ENCODE results near the gene GRAMD1C. TPM values are rescaled to one million over a fixed set of nuclear protein-coding genes. Genes with fewer than 3 reads are reported as not detected.
A peak's percentile ranks its signal among the peaks of the same experiment; 100 is the strongest.

The GRAMD1C gene
- total RNA-seq, 2 experiments from 2014 or later: 0.22 to 0.55 TPM

- no peaks in the 10 kb centered on the region for H3K36me3 Mint-ChIP-seq (ENCODE audit: low read depth)
- ATAC-seq (ENCODE audit: poor library complexity): no peak
- intact Hi-C loops (cut with DNase I, micrococcal nuclease): no loop called here
- no peak overlapping the region for H3K4me3 Mint-ChIP-seq
- peaks cover 7% of the 10 kb centered on the region for H3K4me1 Mint-ChIP-seq (ENCODE audit: low read depth)
- no peak for TF ChIP-seq CTCF (IDR thresholded peaks at IDR 0.05)
- no peaks in the 10 kb centered on the region for H3K9me3 Mint-ChIP-seq
- H3K27me3 ChIP-seq (ENCODE audit: control insufficient read depth in 1 of 2, insufficient read depth in 2 of 2, low read length in 2 of 2): no peaks in the 10 kb centered on the region
- H3K36me3 ChIP-seq (ENCODE audit: insufficient read depth, low read length): no peaks in the 10 kb centered on the region
- H3K4me3 ChIP-seq (ENCODE audit: low read length): no peak overlapping the region
- H3K9me3 ChIP-seq (ENCODE audit: control insufficient read depth in 1 of 2, insufficient read depth in 1 of 2, low read length in 2 of 2): no peaks in the 10 kb centered on the region
- no peaks in the 10 kb centered on the region for H3K27me3 Mint-ChIP-seq
- no peak overlapping the region for H3K27ac Mint-ChIP-seq
- ChIA-PET CTCF (no interaction called here), POLR2A (interaction anchor here (1.1 kb wide), 1 partner anchor 10 kb away, joined by 3 read pairs; no protein-coding TSS in a partner anchor)
- no peaks in the 10 kb centered on the region for H3K4me1 ChIP-seq (ENCODE audit: insufficient read depth, low read length)
- no peak overlapping the region for H3K27ac ChIP-seq (ENCODE audit: low read depth in 1 of 2, low read length in 2 of 2)
- DNase-seq: no peak
Observed at GRCh38 chr3:113896930-113897329, 58.3 kb downstream of the GRAMD1C start.

- POLR2A ChIA-PET: no interaction called here
- CTCF ChIA-PET: no interaction called here
- H3K4me1 Mint-ChIP-seq (ENCODE audit: low read depth): peaks cover 7% of the 10 kb centered on the region
- no peaks in the 10 kb centered on the region for H3K36me3 Mint-ChIP-seq (ENCODE audit: low read depth)
- no peak overlapping the region for H3K27ac ChIP-seq (ENCODE audit: low read depth in 1 of 2, low read length in 2 of 2)
- no peaks in the 10 kb centered on the region for H3K9me3 Mint-ChIP-seq
- no peaks in the 10 kb centered on the region for H3K36me3 ChIP-seq (ENCODE audit: insufficient read depth, low read length)
- intact Hi-C loops (cut with DNase I, micrococcal nuclease): no loop called here
- no peaks in the 10 kb centered on the region for H3K27me3 Mint-ChIP-seq
- H3K4me1 ChIP-seq (ENCODE audit: insufficient read depth, low read length): no peaks in the 10 kb centered on the region
- H3K4me3 ChIP-seq (ENCODE audit: low read length): no peak overlapping the region
- ATAC-seq (ENCODE audit: poor library complexity) (peak; percentile 48), DNase-seq (peak in 1 of 14 experiments; percentile 34)
- H3K9me3 ChIP-seq (ENCODE audit: control insufficient read depth in 1 of 2, insufficient read depth in 1 of 2, low read length in 2 of 2): no peaks in the 10 kb centered on the region
- H3K27ac Mint-ChIP-seq: no peak overlapping the region
- no peak for TF ChIP-seq CTCF (IDR thresholded peaks at IDR 0.05)
- no peaks in the 10 kb centered on the region for H3K27me3 ChIP-seq (ENCODE audit: control insufficient read depth in 1 of 2, insufficient read depth in 2 of 2, low read length in 2 of 2)
- no peak overlapping the region for H3K4me3 Mint-ChIP-seq
Observed at GRCh38 chr3:113897373-113897777, 58.8 kb downstream of the GRAMD1C start.

- H3K4me1 Mint-ChIP-seq (ENCODE audit: low read depth): peaks cover 7% of the 10 kb centered on the region
- no peaks in the 10 kb centered on the region for H3K36me3 ChIP-seq (ENCODE audit: insufficient read depth, low read length)
- ChIA-PET CTCF (interaction anchor here (0.6 kb wide), 1 partner anchor 15 kb away, joined by 5 read pairs; no protein-coding TSS in a partner anchor), POLR2A (no interaction called here)
- no peaks in the 10 kb centered on the region for H3K9me3 Mint-ChIP-seq
- ATAC-seq (ENCODE audit: poor library complexity) (no peak), DNase-seq (no peak)
- H3K27ac ChIP-seq (ENCODE audit: low read depth in 1 of 2, low read length in 2 of 2): no peak overlapping the region
- H3K4me3 Mint-ChIP-seq: no peak overlapping the region
- H3K27me3 Mint-ChIP-seq: no peaks in the 10 kb centered on the region
- TF ChIP-seq CTCF (IDR thresholded peaks at IDR 0.05): no peak
- intact Hi-C loops (cut with DNase I, micrococcal nuclease): no loop called here
- H3K4me3 ChIP-seq (ENCODE audit: low read length): no peak overlapping the region
- no peaks in the 10 kb centered on the region for H3K36me3 Mint-ChIP-seq (ENCODE audit: low read depth)
- H3K27ac Mint-ChIP-seq: no peak overlapping the region
- H3K27me3 ChIP-seq (ENCODE audit: control insufficient read depth in 1 of 2, insufficient read depth in 2 of 2, low read length in 2 of 2): no peaks in the 10 kb centered on the region
- H3K9me3 ChIP-seq (ENCODE audit: control insufficient read depth in 1 of 2, insufficient read depth in 1 of 2, low read length in 2 of 2): no peaks in the 10 kb centered on the region
- no peaks in the 10 kb centered on the region for H3K4me1 ChIP-seq (ENCODE audit: insufficient read depth, low read length)
Observed at GRCh38 chr3:113898892-113899291, 60.3 kb downstream of the GRAMD1C start.

All from CD4-positive, alpha-beta T cell (primary cell).